ENCODE measurements around the gene MLANA. TPM values are rescaled to one million over a fixed set of nuclear protein-coding genes. Genes with fewer than 3 reads are reported as not detected.

Gene MLANA
- polyA plus RNA-seq, 1 donor (not counting 4 experiments of a cell fraction or from before 2014, with no cell fraction given), result not detected

GRCh38 chr9:5850724-5851122 lies 40.0 kb upstream of the MLANA start:
- dilution Hi-C loops (cut with MboI; ENCODE audit: extremely low pct_ligation_motif_present, low sequenced_read_pairs), result no loop called here
- no peaks in the 10 kb centered on the region for H3K9me3 ChIP-seq (ENCODE audit: control insufficient read depth, low read depth, low read length)
- H3K27ac ChIP-seq (ENCODE audit: control insufficient read depth, insufficient read depth, low read length), result no peak overlapping the region
- no peak overlapping the region for H3K9ac ChIP-seq (ENCODE audit: control insufficient read depth, extremely low read depth, insufficient read depth, low read length)
- FAIRE-seq, result no peak
- H3K4me2 ChIP-seq (ENCODE audit: control insufficient read depth, extremely low read depth, insufficient read depth, low read depth, low read length), result peak overlapping the region; percentile 39
- H3K36me3 ChIP-seq (ENCODE audit: control insufficient read depth in 2 of 2, extremely low read depth in 1 of 2, insufficient read depth in 2 of 2, low read length in 2 of 2), result no peaks in the 10 kb centered on the region
- H3K79me2 ChIP-seq (ENCODE audit: control insufficient read depth, insufficient read depth, low read length), result no peaks in the 10 kb centered on the region
- TF ChIP-seq EZH2 (IDR thresholded peaks at IDR 0.05; ENCODE audit: low read length) (no peak), CTCF (optimal IDR thresholded peaks at IDR 0.05 in 1 of 3, IDR thresholded peaks at IDR 0.05 in 1 of 3, conservative IDR thresholded peaks at IDR 0.05 in 1 of 3; ENCODE audit: extremely low read depth in 1 of 3, insufficient read depth in 2 of 3, low read length in 3 of 3) (no peak)
- no peaks in the 10 kb centered on the region for H4K20me1 ChIP-seq (ENCODE audit: control insufficient read depth, extremely low read depth, insufficient read depth, low read length)
- no peak overlapping the region for H3K4me3 ChIP-seq (ENCODE audit: control insufficient read depth in 2 of 3, extremely low read depth in 1 of 3, insufficient read depth in 2 of 3, low read depth in 1 of 3, low read length in 3 of 3)
- DNase-seq (ENCODE audit: low read depth, low spot score), result no peak
- no peaks in the 10 kb centered on the region for H3K9me1 ChIP-seq (ENCODE audit: control insufficient read depth, extremely low read depth, insufficient read depth, low read length)
- H2AFZ ChIP-seq (ENCODE audit: control insufficient read depth, low read length), result peak overlapping the region; percentile 0
- no peaks in the 10 kb centered on the region for H3K27me3 ChIP-seq (ENCODE audit: control insufficient read depth, extremely low read depth, insufficient read depth, low read length)
- peaks cover 17% of the 10 kb centered on the region for H3K4me1 ChIP-seq (ENCODE audit: control insufficient read depth, extremely low read depth, insufficient read depth, low read length)

- H3K4me3 ChIP-seq (ENCODE audit: control insufficient read depth in 2 of 3, extremely low read depth in 1 of 3, insufficient read depth in 2 of 3, low read depth in 1 of 3, low read length in 3 of 3), result no peak overlapping the region
- dilution Hi-C loops (cut with MboI; ENCODE audit: extremely low pct_ligation_motif_present, low sequenced_read_pairs), result no loop called here
- peaks cover 17% of the 10 kb centered on the region for H3K4me1 ChIP-seq (ENCODE audit: control insufficient read depth, extremely low read depth, insufficient read depth, low read length)
- no peak for TF ChIP-seq EZH2 (IDR thresholded peaks at IDR 0.05; ENCODE audit: low read length)
- TF ChIP-seq CTCF (optimal IDR thresholded peaks at IDR 0.05 in 1 of 3, IDR thresholded peaks at IDR 0.05 in 1 of 3, conservative IDR thresholded peaks at IDR 0.05 in 1 of 3; ENCODE audit: extremely low read depth in 1 of 3, insufficient read depth in 2 of 3, low read length in 3 of 3), result no peak
- H2AFZ ChIP-seq (ENCODE audit: control insufficient read depth, low read length), result no peak overlapping the region
- peak; percentile 79 for FAIRE-seq
- peak overlapping the region; percentile 39 for H3K4me2 ChIP-seq (ENCODE audit: control insufficient read depth, extremely low read depth, insufficient read depth, low read depth, low read length)
- no peaks in the 10 kb centered on the region for H3K36me3 ChIP-seq (ENCODE audit: control insufficient read depth in 2 of 2, extremely low read depth in 1 of 2, insufficient read depth in 2 of 2, low read length in 2 of 2)
- no peaks in the 10 kb centered on the region for H4K20me1 ChIP-seq (ENCODE audit: control insufficient read depth, extremely low read depth, insufficient read depth, low read length)
- H3K9me3 ChIP-seq (ENCODE audit: control insufficient read depth, low read depth, low read length), result no peaks in the 10 kb centered on the region
- no peaks in the 10 kb centered on the region for H3K79me2 ChIP-seq (ENCODE audit: control insufficient read depth, insufficient read depth, low read length)
- H3K27ac ChIP-seq (ENCODE audit: control insufficient read depth, insufficient read depth, low read length), result peak overlapping the region; percentile 33
- DNase-seq (ENCODE audit: low read depth, low spot score), result peak; percentile 46
- H3K9me1 ChIP-seq (ENCODE audit: control insufficient read depth, extremely low read depth, insufficient read depth, low read length), result no peaks in the 10 kb centered on the region
- no peak overlapping the region for H3K9ac ChIP-seq (ENCODE audit: control insufficient read depth, extremely low read depth, insufficient read depth, low read length)
- H3K27me3 ChIP-seq (ENCODE audit: control insufficient read depth, extremely low read depth, insufficient read depth, low read length), result no peaks in the 10 kb centered on the region
Observed at GRCh38 chr9:5851445-5851844, 39.2 kb upstream of the MLANA start.

All from keratinocyte (primary cell).